Measurements from ENCODE around the gene STK38L.

STK38L gene

GRCh38 chr12:27359578-27360340, 115.7 kb downstream of the STK38L start:
- DNase-seq = peak; percentile 33

GRCh38 chr12:27361372-27361771, 117.3 kb downstream of the STK38L start:
- DNase-seq = no peak

- DNase-seq = no peak
Measured at GRCh38 chr12:27366621-27367020, 122.5 kb downstream of the STK38L start.

GRCh38 chr12:27367078-27367477, 123.0 kb downstream of the STK38L start:
- DNase-seq = no peak
